SU-DHL-6 (cell line): ENCODE results near the gene NAP1L1.

ENCODE experiments used
- CTCF ChIP-seq: fragments of 200-600 bp; sonication (generic); IDR thresholded peaks from one replicate; pipeline ENCODE4 v1.5.1; 2017; ENCODE audit warnings: antibody characterized with exemption, mild to moderate bottlenecking, low read length, moderate library complexity; ENCODE audit not compliant: insufficient read depth, poor library complexity, severe bottlenecking
- EZH2phosphoT487 ChIP-seq: fragments of 200-600 bp; sonication (generic), shearing (Covaris generic); conservative IDR thresholded peaks from 2 replicates; pipeline ENCODE4 v1.6.1; 2018; ENCODE audit warnings: mild to moderate bottlenecking, antibody characterized with exemption, low read length, moderate library complexity, mixed read lengths

- no peak for TF ChIP-seq CTCF
- TF ChIP-seq EZH2phosphoT487: no peak
These were observed 43.1 kb upstream of the NAP1L1 start for GRCh38 chr12:76127588-76127987.
